DND-41 (cell line): Measurements from ENCODE around the gene OSBPL3.

Experiments
- ATAC-seq: fragments of 200-7000 bp; cut with Tn5 transposase; 3 replicates; pipeline ENCODE4 v1.9.1; 2021; ENCODE audit warnings: low read depth; ENCODE audit not compliant: insufficient read depth
- DNase-seq: peaks from one replicate; pipeline ENCODE4 v3.0.0-alpha.2; 2020
- H2AFZ ChIP-seq: 2 replicates; pipeline ENCODE4 v1.6.0; 2012; ENCODE audit warnings: low read depth, low read length
- H3K27ac ChIP-seq: 2 replicates; pipeline ENCODE4 v1.5.1; 2012; ENCODE audit warnings: low read length, inconsistent platforms
- H3K27me3 ChIP-seq: fragments of 200-600 bp; sonication (generic); 2 replicates; pipeline ENCODE4 v1.6.0; 2012; ENCODE audit warnings: low read length, mild to moderate bottlenecking, inconsistent platforms; ENCODE audit not compliant: insufficient read depth, poor library complexity
- H3K36me3 ChIP-seq: 2 replicates; pipeline ENCODE4 v1.5.1; 2012; ENCODE audit warnings: low read length, inconsistent platforms; ENCODE audit not compliant: insufficient read depth
- H3K4me1 ChIP-seq: 2 replicates; pipeline ENCODE4 v1.5.1; 2012; ENCODE audit warnings: mild to moderate bottlenecking, low read length; ENCODE audit not compliant: insufficient read depth
- H3K4me2 ChIP-seq: 2 replicates; pipeline ENCODE4 v1.6.0; 2012; ENCODE audit warnings: mild to moderate bottlenecking, moderate library complexity, low read length, inconsistent platforms; ENCODE audit not compliant: insufficient read depth
- H3K4me3 ChIP-seq, 2 experiments: fragments of 200-600 bp in 1 of 2; shearing (Covaris generic) in 1 of 2; 2 replicates each; pipeline ENCODE4 v1.5.1; 2012 to 2016; ENCODE audit warnings: inconsistent platforms in 2 of 2, low read length in 2 of 2, mild to moderate bottlenecking in 2 of 2, low read depth in 1 of 2, moderate library complexity in 1 of 2
- H3K79me2 ChIP-seq: 2 replicates; pipeline ENCODE4 v1.6.0; 2012; ENCODE audit warnings: low read length, inconsistent platforms; ENCODE audit not compliant: insufficient read depth
- H3K9ac ChIP-seq: 2 replicates; pipeline ENCODE4 v1.6.0; 2012; ENCODE audit warnings: low read depth, mild to moderate bottlenecking, inconsistent platforms, low read length, moderate library complexity
- H3K9me3 ChIP-seq: 2 replicates; pipeline ENCODE4 v1.5.1; 2012; ENCODE audit warnings: low read length, moderate library complexity, mild to moderate bottlenecking, inconsistent platforms; ENCODE audit not compliant: insufficient read depth, severe bottlenecking
- H4K20me1 ChIP-seq: 2 replicates; pipeline ENCODE4 v1.6.0; 2012; ENCODE audit warnings: low read length; ENCODE audit not compliant: insufficient read depth
- EZH2 ChIP-seq: IDR thresholded peaks from 3 replicates; pipeline ENCODE4 v1.6.1; 2012; ENCODE audit warnings: borderline replicate concordance, low read depth, mild to moderate bottlenecking, moderate library complexity, low read length, inconsistent platforms; ENCODE audit not compliant: severe bottlenecking
- TF ChIP-seq, protein P1 (sequence below): IDR thresholded peaks from 2 replicates; pipeline ENCODE4 v1.5.1; 2012; ENCODE audit warnings: borderline replicate concordance, low read length, moderate library complexity, mild to moderate bottlenecking; ENCODE audit not compliant: poor library complexity, severe bottlenecking; ENCODE audit errors: extremely low read depth

The OSBPL3 gene

DNA sequence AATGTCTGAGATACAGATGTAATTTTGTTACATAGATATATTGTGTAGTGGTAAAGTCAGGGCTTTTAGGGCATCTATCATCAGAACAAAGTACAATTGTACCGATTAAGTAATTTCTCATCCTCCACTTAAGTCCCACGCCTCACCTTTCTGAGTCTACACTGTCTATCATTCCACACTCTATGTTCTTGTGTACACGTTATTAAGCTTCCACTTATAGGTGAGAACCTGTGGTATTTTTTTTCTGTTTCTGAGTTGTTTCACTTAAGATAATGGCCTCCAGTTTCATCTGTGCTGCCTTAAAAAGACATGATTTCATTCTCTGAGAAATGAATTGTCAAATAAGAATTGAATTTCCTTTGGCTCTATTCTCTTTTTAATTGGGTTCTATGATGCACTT lies 15.5 kb upstream of the OSBPL3 start:
- Histone ChIP-seq H2AFZ (no peak overlapping the region), H3K4me3 (no peak overlapping the region), H3K4me2 (no peak overlapping the region), H3K4me1 (no peaks in the 10 kb centered on the region), H3K79me2 (no peaks in the 10 kb centered on the region), H3K36me3 (no peaks in the 10 kb centered on the region), H3K9ac (no peak overlapping the region), H3K9me3 (no peaks in the 10 kb centered on the region), H3K27me3 (no peaks in the 10 kb centered on the region), H3K27ac (no peak overlapping the region), H4K20me1 (no peaks in the 10 kb centered on the region)
- DNase-seq = no peak
- ATAC-seq = no peak
- TF ChIP-seq, protein P1, sequence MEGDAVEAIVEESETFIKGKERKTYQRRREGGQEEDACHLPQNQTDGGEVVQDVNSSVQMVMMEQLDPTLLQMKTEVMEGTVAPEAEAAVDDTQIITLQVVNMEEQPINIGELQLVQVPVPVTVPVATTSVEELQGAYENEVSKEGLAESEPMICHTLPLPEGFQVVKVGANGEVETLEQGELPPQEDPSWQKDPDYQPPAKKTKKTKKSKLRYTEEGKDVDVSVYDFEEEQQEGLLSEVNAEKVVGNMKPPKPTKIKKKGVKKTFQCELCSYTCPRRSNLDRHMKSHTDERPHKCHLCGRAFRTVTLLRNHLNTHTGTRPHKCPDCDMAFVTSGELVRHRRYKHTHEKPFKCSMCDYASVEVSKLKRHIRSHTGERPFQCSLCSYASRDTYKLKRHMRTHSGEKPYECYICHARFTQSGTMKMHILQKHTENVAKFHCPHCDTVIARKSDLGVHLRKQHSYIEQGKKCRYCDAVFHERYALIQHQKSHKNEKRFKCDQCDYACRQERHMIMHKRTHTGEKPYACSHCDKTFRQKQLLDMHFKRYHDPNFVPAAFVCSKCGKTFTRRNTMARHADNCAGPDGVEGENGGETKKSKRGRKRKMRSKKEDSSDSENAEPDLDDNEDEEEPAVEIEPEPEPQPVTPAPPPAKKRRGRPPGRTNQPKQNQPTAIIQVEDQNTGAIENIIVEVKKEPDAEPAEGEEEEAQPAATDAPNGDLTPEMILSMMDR = no peak

DNA sequence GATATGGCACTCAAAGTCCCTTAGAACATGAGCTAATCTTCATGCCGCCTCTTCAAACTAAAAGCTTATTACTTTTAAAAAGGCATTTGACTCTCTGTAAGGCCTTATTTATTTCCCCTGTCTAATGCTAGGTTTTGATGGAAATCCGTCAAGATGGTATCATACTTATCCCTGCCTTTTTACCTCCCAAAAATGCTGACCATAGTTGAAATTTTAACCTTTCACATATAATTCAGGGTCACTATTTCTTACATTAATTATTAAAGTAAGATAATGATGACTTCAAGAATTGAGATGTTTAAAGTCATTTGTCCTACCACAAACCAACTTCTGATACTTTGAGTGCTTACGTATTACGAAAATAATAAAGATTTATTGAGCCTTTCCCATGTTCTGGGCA lies 12.3 kb upstream of the OSBPL3 start:
- Histone ChIP-seq H3K9ac (no peak overlapping the region), H3K4me3 (no peak overlapping the region), H3K27ac (no peak overlapping the region), H4K20me1 (no peaks in the 10 kb centered on the region), H3K4me1 (peaks cover 3% of the 10 kb centered on the region), H3K4me2 (no peak overlapping the region), H3K9me3 (no peaks in the 10 kb centered on the region), H2AFZ (no peak overlapping the region), H3K36me3 (no peaks in the 10 kb centered on the region), H3K79me2 (no peaks in the 10 kb centered on the region), H3K27me3 (no peaks in the 10 kb centered on the region)
- DNase-seq = no peak
- no peak for TF ChIP-seq EZH2
- TF ChIP-seq, protein P1 = no peak
- ATAC-seq = no peak

DNA sequence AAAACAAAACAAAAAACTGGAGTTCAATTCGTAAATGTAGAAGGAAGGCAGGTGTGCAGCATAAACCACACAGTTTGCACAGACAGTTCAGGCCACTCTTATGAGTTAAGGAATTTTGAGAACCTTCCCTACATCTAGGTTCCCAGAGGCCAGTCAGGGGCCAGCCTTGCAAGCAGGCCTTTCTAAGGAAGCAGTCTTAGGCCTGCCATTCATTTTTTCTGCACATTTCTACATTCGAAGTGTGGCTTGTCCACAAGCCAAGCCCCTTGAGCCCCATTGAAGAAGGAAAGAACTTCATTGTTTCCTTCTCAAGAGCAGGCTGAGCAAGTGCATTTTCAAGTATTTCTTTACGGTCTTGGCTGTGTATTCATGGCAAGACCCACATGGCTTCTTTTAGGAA lies 11.4 kb upstream of the OSBPL3 start:
- Histone ChIP-seq H3K4me2 (no peak overlapping the region), H4K20me1 (no peaks in the 10 kb centered on the region), H3K36me3 (no peaks in the 10 kb centered on the region), H3K4me1 (peaks cover 5% of the 10 kb centered on the region), H2AFZ (no peak overlapping the region), H3K27ac (no peak overlapping the region), H3K79me2 (no peaks in the 10 kb centered on the region), H3K27me3 (no peaks in the 10 kb centered on the region), H3K9ac (no peak overlapping the region), H3K4me3 (no peak overlapping the region), H3K9me3 (no peaks in the 10 kb centered on the region)
- no peak for DNase-seq
- no peak for TF ChIP-seq EZH2
- TF ChIP-seq, protein P1 = no peak
- no peak for ATAC-seq

DNA sequence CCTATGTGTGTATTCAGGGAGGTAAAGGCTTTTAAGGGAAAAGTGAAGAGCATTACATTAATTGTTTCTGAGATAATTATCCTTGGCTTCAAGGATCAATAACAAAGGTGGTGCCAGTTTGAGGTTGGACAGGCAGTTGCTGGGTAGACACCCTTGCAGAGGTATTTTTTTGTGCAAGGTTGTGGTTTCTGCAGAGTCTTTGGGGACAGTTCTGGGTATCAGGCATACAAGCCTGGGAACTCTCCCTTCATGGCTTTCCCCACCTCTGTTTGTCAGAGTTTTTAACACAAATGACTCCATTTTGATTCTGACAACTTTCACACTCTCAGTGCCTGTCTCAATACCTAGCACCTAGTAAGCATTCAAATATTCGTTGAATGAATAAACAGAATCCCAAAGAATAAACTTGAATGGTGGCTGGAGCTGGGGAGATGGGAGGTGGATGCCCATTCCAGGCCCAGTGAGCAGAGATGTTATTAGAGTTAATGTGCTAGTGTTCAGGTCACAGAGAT lies 7.4 kb upstream of the OSBPL3 start:
- TF ChIP-seq, protein P1 = no peak
- TF ChIP-seq EZH2 = no peak
- peak; percentile 29 for DNase-seq
- H3K4me2 ChIP-seq = no peak overlapping the region
- no peak overlapping the region for H3K9ac ChIP-seq
- peaks cover 4% of the 10 kb centered on the region for H3K27me3 ChIP-seq
- peak; percentile 75 for ATAC-seq
- H2AFZ ChIP-seq = no peak overlapping the region
- peaks cover 5% of the 10 kb centered on the region for H3K4me1 ChIP-seq
- H3K36me3 ChIP-seq = no peaks in the 10 kb centered on the region
- H3K4me3 ChIP-seq = no peak overlapping the region
- H3K27ac ChIP-seq = no peak overlapping the region
- H3K9me3 ChIP-seq = no peaks in the 10 kb centered on the region
- no peaks in the 10 kb centered on the region for H4K20me1 ChIP-seq
- no peaks in the 10 kb centered on the region for H3K79me2 ChIP-seq
